NCI-H1105 treated with DMSO at 0.1 percent for 48 hours (cell line): ENCODE results near the gene DOCK4.
A peak's percentile ranks its signal among the peaks of the same experiment; 100 is the strongest.

Experiments
- DNase-seq: peaks from one replicate; lab custom pipeline; 2025; lab: John Stamatoyannopoulos, UW

Gene DOCK4

GRCh38 chr7:112161253-112162141 lies 44.7 kb downstream of the DOCK4 start:
- DNase-seq = no peak

GRCh38 chr7:112160771-112161150 lies 45.4 kb downstream of the DOCK4 start:
- DNase-seq = no peak

- no peak for DNase-seq
These were observed 45.9 kb downstream of the DOCK4 start for GRCh38 chr7:112160130-112160770.

DNA sequence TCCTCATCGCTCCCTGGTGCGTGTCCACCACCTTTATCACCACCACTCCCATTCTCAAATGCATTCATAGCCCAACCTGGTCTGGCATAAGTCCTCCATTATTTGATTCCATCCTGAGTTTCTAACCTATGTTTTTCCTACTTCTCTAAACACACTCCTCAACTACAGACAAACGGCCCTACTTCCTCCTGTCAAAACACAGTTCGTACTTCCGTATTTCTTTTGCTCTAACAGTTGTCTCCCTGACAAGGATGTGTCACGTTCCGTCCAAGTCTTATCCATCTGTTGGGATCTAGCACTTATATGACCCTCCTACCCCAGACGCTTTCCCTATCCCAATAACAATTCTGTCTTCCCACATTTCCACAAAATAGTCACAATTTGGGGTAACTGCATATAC lies 46.8 kb downstream of the DOCK4 start:
- DNase-seq = no peak

- DNase-seq = no peak
These were observed 49.1 kb downstream of the DOCK4 start for GRCh38 chr7:112157072-112157471.

- no peak for DNase-seq
These were observed 49.8 kb downstream of the DOCK4 start for GRCh38 chr7:112156412-112156811.

- no peak for DNase-seq
These were observed 51.5 kb downstream of the DOCK4 start for GRCh38 chr7:112154690-112155089.

DNA sequence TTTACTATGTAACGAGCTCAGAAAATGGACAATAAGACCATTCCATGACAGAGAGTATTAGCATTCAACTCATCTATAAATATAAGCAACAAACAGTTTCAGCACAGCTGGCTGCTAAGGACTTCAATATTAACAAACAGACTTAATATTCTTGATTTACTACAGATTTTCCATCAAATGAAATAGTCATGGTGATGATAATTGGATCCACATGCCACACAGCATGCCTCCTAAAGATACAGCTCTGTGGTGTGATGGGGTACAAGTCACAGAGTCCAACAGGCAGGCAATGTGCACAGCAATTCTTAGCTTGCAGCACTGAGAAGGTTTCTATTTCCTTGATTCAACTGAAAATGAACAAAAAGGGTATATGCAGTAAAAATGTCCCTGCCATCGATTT lies 54.0 kb downstream of the DOCK4 start:
- DNase-seq = no peak

DNA sequence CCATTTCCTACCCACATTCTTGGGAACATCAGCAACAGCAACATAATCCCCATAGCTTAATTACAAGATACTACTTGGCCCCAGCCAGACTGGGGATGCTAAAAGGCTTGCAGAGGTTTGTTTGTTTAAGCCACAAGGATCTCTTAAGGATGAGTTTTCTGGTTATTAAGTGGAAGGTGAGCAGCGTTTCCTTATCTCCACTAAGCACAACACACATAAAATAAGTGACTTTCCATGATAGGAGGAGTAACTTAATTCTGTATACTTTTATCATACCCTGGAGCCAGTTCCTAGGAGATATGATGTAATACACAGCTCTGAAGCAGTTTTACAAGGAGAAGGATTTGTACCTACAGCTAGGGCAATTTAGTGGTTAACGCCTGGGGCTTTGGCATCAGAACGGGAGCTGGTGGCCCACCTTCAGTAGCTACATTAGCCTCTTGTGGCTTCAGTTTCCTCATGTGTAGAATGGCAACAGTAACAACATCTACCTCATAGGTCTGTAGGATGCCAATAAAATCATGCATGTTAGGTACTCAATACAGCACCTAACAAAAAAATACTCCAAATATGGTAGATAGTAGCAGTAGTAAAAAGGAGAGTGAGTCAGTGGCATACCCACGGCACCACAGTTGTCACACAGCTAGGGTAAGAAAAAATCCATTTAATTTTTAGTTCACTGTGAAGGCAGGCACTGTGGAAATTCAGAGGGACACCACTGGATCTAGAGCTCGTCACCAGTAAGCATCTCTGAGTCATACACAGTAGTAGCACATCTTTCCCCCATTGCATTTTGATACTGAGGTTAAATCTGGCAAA lies 55.2 kb downstream of the DOCK4 start:
- DNase-seq = peak; percentile 11

- no peak for DNase-seq
These were observed 56.5 kb downstream of the DOCK4 start for GRCh38 chr7:112149734-112150133.

DNA sequence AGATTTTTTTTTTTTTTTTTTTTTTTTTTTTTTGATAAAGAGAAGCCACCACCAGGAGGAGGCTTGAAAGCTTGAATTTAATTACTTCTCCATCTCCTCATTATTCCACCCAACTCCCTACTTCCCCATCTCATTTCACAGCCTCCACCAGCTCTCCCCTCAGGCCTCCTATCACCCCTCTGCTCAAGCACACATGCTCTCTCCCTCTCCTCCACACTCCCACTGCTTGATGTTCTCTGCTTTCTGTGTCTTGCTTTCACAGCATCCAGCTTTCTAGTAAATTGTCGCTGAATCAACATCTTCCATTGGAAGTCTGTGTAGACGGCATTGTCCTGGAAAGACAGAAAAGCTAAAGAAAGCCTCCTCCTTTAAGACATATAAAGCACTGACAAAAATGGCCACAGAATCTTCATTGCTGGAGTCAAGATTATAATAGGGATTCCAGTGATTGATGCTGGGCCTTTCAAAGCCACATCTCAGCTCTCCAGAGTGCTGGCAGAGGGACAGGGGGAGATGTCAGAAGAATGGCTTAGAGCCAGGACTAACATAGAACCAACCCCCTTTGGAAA lies 58.3 kb downstream of the DOCK4 start:
- DNase-seq = peak; percentile 8

DNA sequence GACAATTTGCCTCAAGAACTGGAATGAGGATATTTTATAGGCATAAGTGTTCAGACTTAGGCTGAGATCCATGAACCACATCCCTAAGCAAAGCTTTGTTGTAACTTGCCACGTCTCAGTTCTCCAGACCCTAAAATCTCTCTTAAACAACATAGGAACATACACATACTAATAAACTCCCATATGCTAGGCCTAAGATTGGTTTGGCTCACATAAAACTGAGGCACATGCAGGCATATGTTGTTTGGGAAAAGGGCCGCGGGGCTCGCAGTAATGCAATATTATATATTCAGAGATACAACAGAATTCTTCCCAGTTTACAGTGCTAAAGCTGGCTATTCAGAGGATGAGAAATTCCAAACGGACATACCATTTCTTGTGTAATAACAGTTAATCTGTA lies 61.0 kb downstream of the DOCK4 start:
- no peak for DNase-seq

- no peak for DNase-seq
These were observed 61.7 kb downstream of the DOCK4 start for GRCh38 chr7:112144284-112145059.

GRCh38 chr7:112143582-112143981 lies 62.6 kb downstream of the DOCK4 start:
- DNase-seq = no peak

- no peak for DNase-seq
These were observed 63.1 kb downstream of the DOCK4 start for GRCh38 chr7:112143136-112143535.

DNA sequence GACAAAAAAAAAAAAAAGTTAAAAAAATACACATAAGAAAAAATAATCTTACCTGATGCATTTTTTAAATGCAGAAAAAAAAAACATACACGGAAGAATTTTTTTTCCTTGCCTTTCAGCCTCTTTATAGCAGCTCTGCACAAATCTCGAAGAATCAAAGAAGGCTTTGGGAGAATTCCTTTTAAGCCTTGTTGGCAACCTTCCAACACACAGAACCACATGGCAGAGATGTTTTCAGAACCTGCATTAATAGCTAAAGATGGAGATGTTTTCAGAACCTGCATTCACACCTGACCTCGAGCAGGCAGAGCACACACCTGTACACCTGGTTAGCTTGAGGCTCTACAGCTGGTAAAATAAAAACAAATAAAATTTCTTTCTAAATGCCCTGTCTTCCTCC lies 65.6 kb downstream of the DOCK4 start:
- DNase-seq = no peak

GRCh38 chr7:112138938-112139337 lies 67.3 kb downstream of the DOCK4 start:
- DNase-seq = no peak

GRCh38 chr7:112138325-112138852 lies 67.8 kb downstream of the DOCK4 start:
- DNase-seq = no peak

DNA sequence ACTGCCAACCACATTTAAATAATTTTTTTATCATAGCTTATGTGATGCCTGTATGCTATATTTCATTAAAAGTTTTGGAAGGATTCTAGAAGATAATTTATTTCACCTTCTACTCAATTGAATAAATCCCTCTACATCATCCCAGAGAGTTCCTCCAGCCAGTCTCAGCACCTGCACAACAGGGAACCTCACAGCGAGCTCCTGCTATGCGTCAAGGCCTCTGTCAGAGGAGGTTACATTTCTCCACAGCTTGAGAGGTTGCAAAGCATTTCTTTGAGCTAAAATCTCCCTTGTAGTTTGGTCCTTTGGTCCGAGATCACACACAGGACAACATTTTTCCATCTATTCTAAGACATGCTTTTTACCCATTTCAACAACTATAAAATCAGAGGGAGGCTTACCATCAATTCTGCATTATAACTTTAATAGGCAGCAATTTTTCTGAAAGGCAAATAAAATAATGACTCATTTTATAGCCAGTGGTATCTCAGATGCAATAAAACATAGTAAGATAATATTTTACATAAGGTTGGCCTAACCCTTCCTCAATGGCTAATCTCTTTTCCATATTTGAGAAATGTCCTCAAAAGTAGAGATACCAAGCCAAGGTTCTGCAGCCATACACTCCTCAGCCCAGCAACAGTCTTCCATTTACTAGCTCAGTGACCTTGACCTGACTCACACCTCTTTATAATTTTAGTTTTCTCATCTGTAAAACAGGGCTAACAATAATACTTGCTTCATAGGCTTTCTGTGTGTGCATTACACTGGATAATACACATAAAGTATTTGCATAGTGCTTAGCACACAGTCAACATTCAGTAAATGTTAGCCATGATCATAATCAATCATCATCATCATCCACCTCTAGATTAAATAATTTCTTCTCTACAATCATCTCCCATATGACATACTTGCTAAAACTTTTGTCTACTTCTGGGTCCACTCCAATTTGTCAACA lies 68.8 kb downstream of the DOCK4 start:
- DNase-seq = no peak
